ENCODE data around the gene OR1K1. TPM values are rescaled to one million over a fixed set of nuclear protein-coding genes. Genes with fewer than 3 reads are reported as not detected.

Gene OR1K1
- total RNA-seq, 1 donor from 2014 or later: not detected

DNA sequence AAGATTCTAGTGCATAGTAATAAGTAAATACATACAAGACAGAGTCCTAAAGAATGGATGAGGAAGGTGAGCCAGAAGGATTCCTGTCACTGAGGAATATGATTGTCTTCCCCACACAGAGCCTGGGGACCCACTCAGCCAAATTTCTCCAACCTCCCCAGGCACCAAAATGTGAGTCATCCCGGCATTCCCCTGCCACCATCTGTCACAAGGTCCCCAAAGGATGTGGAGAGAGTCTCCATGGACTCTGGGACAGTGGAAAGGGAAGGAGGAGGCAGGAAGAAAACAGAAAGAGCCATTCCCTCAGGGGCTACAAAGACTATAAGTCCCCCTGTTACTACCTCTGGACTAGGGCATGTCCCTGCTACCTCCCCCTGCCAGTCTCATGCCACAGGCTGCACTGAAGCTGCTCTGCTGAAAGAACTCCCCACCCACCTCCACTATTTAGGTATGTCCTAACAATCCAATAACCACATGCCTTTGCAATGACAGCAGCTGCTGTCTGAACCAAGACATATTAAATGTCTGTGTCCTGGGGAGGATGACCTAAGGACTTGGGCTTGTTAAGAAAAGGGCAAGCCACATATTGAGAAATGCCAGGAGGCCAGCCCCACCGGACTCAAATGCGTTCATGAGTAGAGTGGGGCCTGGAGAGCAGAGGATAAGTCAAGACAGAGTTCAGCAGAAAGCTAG lies 21.8 kb upstream of the OR1K1 start:
- Mint-ChIP-seq H3K27me3 (ENCODE audit: unreplicated experiment) (no peaks in the 10 kb centered on the region), H3K4me3 (ENCODE audit: unreplicated experiment) (no peak overlapping the region), H3K9me3 (ENCODE audit: unreplicated experiment) (peaks cover 2% of the 10 kb centered on the region), H3K4me1 (ENCODE audit: unreplicated experiment) (no peaks in the 10 kb centered on the region), H3K27ac (ENCODE audit: unreplicated experiment) (no peak overlapping the region), H3K36me3 (ENCODE audit: low read depth, unreplicated experiment) (no peaks in the 10 kb centered on the region)
- DNase-seq (ENCODE audit: low spot score): no peak
- TF ChIP-seq CTCF (IDR thresholded peaks at IDR 0.05; ENCODE audit: unreplicated experiment): no peak

DNA sequence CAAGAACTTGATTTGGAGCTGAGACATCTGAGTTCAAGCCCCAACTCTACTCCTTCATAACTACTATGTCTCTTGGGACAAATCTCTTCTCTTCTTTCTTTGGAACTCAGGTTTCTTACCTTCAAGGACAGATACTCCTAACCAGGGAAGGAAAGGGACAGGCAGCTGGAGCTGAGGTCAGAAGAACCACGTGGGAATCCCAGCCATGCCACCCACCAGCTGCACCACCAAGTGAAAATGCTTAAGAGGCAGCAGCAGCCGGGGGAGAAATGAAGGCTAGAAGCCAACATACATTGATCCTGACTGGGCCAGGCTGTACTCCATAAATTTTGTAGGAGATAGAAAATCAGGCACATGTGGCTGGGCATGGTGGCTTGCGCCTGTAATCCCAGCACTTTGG lies 20.7 kb upstream of the OR1K1 start:
- no peak for DNase-seq (ENCODE audit: low spot score)
- TF ChIP-seq CTCF (IDR thresholded peaks at IDR 0.05; ENCODE audit: unreplicated experiment): no peak
- H3K4me1 Mint-ChIP-seq (ENCODE audit: unreplicated experiment): no peaks in the 10 kb centered on the region
- H3K4me3 Mint-ChIP-seq (ENCODE audit: unreplicated experiment): no peak overlapping the region
- no peaks in the 10 kb centered on the region for H3K36me3 Mint-ChIP-seq (ENCODE audit: low read depth, unreplicated experiment)
- no peak overlapping the region for H3K27ac Mint-ChIP-seq (ENCODE audit: unreplicated experiment)
- no peaks in the 10 kb centered on the region for H3K27me3 Mint-ChIP-seq (ENCODE audit: unreplicated experiment)
- H3K9me3 Mint-ChIP-seq (ENCODE audit: unreplicated experiment): peaks cover 4% of the 10 kb centered on the region

- Mint-ChIP-seq H3K36me3 (ENCODE audit: low read depth, unreplicated experiment) (no peaks in the 10 kb centered on the region), H3K4me1 (ENCODE audit: unreplicated experiment) (no peaks in the 10 kb centered on the region), H3K9me3 (ENCODE audit: unreplicated experiment) (peaks cover 4% of the 10 kb centered on the region), H3K4me3 (ENCODE audit: unreplicated experiment) (no peak overlapping the region), H3K27ac (ENCODE audit: unreplicated experiment) (no peak overlapping the region), H3K27me3 (ENCODE audit: unreplicated experiment) (no peaks in the 10 kb centered on the region)
- no peak for TF ChIP-seq CTCF (IDR thresholded peaks at IDR 0.05; ENCODE audit: unreplicated experiment)
- no peak for DNase-seq (ENCODE audit: low spot score)
These were observed 19.9 kb upstream of the OR1K1 start for GRCh38 chr9:122780026-122780425.

GRCh38 chr9:122781671-122782070 lies 18.3 kb upstream of the OR1K1 start:
- no peaks in the 10 kb centered on the region for H3K4me1 Mint-ChIP-seq (ENCODE audit: unreplicated experiment)
- no peaks in the 10 kb centered on the region for H3K36me3 Mint-ChIP-seq (ENCODE audit: low read depth, unreplicated experiment)
- no peak for TF ChIP-seq CTCF (IDR thresholded peaks at IDR 0.05; ENCODE audit: unreplicated experiment)
- no peaks in the 10 kb centered on the region for H3K27me3 Mint-ChIP-seq (ENCODE audit: unreplicated experiment)
- no peak overlapping the region for H3K27ac Mint-ChIP-seq (ENCODE audit: unreplicated experiment)
- peaks cover 4% of the 10 kb centered on the region for H3K9me3 Mint-ChIP-seq (ENCODE audit: unreplicated experiment)
- DNase-seq (ENCODE audit: low spot score): no peak
- no peak overlapping the region for H3K4me3 Mint-ChIP-seq (ENCODE audit: unreplicated experiment)

DNA sequence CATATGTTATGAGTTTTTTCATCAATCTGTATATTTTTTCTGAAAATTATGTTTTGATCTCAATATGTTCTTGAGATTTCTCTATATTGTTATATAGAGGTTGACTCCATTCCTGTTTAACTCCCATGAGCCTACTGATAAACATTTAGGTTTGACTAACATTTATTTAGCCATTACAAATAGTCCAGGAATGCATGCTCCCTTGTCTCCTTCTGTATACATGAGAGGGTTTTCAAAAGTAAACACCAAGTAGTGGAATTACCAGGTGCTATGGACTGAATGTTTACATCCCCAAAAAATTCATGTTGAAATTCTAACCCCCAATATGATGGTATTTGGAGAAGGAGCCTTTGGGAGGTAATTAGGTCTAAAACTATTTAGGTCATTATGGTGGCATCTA lies 14.7 kb upstream of the OR1K1 start:
- Mint-ChIP-seq H3K27ac (ENCODE audit: unreplicated experiment) (no peak overlapping the region), H3K4me1 (ENCODE audit: unreplicated experiment) (peaks cover 3% of the 10 kb centered on the region), H3K9me3 (ENCODE audit: unreplicated experiment) (peaks cover 4% of the 10 kb centered on the region), H3K27me3 (ENCODE audit: unreplicated experiment) (no peaks in the 10 kb centered on the region), H3K4me3 (ENCODE audit: unreplicated experiment) (no peak overlapping the region), H3K36me3 (ENCODE audit: low read depth, unreplicated experiment) (peaks cover 7% of the 10 kb centered on the region)
- TF ChIP-seq CTCF (IDR thresholded peaks at IDR 0.05; ENCODE audit: unreplicated experiment): no peak
- no peak for DNase-seq (ENCODE audit: low spot score)

Measured in endothelial cell (in vitro differentiated cells).